Dendritic cell treated with granulocyte-macrophage colony-stimulating factor and Interleukin-4, amounts not matched to agents 40 ng/mL and 50 ng/mL, for 4 days (primary cell): ENCODE measurements around the gene FBXW7.

ENCODE experiments used
- H3K27ac Mint-ChIP-seq: one replicate; pipeline ENCODE4 v1.8.0; 2022; ENCODE audit warnings: mild to moderate bottlenecking, mixed read lengths
- H3K27me3 Mint-ChIP-seq: one replicate; pipeline ENCODE4 v1.8.0; 2022; ENCODE audit warnings: mild to moderate bottlenecking, mixed read lengths
- H3K36me3 Mint-ChIP-seq: one replicate; pipeline ENCODE4 v1.8.0; 2022; ENCODE audit warnings: low read depth, mixed read lengths
- H3K4me1 Mint-ChIP-seq: one replicate; pipeline ENCODE4 v1.8.0; 2022; ENCODE audit warnings: low read depth, mixed read lengths
- H3K4me3 Mint-ChIP-seq: one replicate; pipeline ENCODE4 v1.8.0; 2022; ENCODE audit warnings: mild to moderate bottlenecking, moderate library complexity, mixed read lengths
- H3K9me3 Mint-ChIP-seq: one replicate; pipeline ENCODE4 v1.8.0; 2022; ENCODE audit warnings: mixed read lengths
- intact Hi-C: fragments of 100-400 bp; cut with micrococcal nuclease; formaldehyde crosslinking; loops from one replicate; pipeline ENCODE4 v1.15.0; 2022

Gene FBXW7

GRCh38 chr4:152464030-152464823 is 71.7 kb downstream of the FBXW7 start:
- Mint-ChIP-seq H3K27ac (no peak overlapping the region), H3K36me3 (no peaks in the 10 kb centered on the region), H3K4me3 (no peak overlapping the region), H3K4me1 (peaks cover 56% of the 10 kb centered on the region), H3K27me3 (no peaks in the 10 kb centered on the region), H3K9me3 (no peaks in the 10 kb centered on the region)
- intact Hi-C loops = no loop called here

- no peak overlapping the region for H3K4me3 Mint-ChIP-seq
- H3K9me3 Mint-ChIP-seq = no peaks in the 10 kb centered on the region
- no peak overlapping the region for H3K27ac Mint-ChIP-seq
- intact Hi-C loops = no loop called here
- H3K36me3 Mint-ChIP-seq = no peaks in the 10 kb centered on the region
- H3K27me3 Mint-ChIP-seq = no peaks in the 10 kb centered on the region
- H3K4me1 Mint-ChIP-seq = peaks cover 63% of the 10 kb centered on the region
Observed at GRCh38 chr4:152463562-152463961, 72.3 kb downstream of the FBXW7 start.

- H3K9me3 Mint-ChIP-seq = no peaks in the 10 kb centered on the region
- intact Hi-C loops = no loop called here
- H3K27me3 Mint-ChIP-seq = no peaks in the 10 kb centered on the region
- no peaks in the 10 kb centered on the region for H3K36me3 Mint-ChIP-seq
- peaks cover 68% of the 10 kb centered on the region for H3K4me1 Mint-ChIP-seq
- H3K4me3 Mint-ChIP-seq = no peak overlapping the region
- H3K27ac Mint-ChIP-seq = no peak overlapping the region
Observed at GRCh38 chr4:152462695-152463094, 73.2 kb downstream of the FBXW7 start.

- H3K9me3 Mint-ChIP-seq = no peaks in the 10 kb centered on the region
- no peak overlapping the region for H3K27ac Mint-ChIP-seq
- H3K27me3 Mint-ChIP-seq = no peaks in the 10 kb centered on the region
- peaks cover 62% of the 10 kb centered on the region for H3K4me1 Mint-ChIP-seq
- intact Hi-C loops = no loop called here
- H3K36me3 Mint-ChIP-seq = no peaks in the 10 kb centered on the region
- H3K4me3 Mint-ChIP-seq = no peak overlapping the region
Observed at GRCh38 chr4:152462047-152462446, 73.8 kb downstream of the FBXW7 start.

- Mint-ChIP-seq H3K4me1 (peaks cover 58% of the 10 kb centered on the region), H3K9me3 (no peaks in the 10 kb centered on the region), H3K4me3 (no peak overlapping the region), H3K27me3 (no peaks in the 10 kb centered on the region), H3K36me3 (no peaks in the 10 kb centered on the region), H3K27ac (peak overlapping the region; percentile 43)
- intact Hi-C loops = no loop called here
Observed at GRCh38 chr4:152460488-152460887, 75.4 kb downstream of the FBXW7 start.

GRCh38 chr4:152459326-152459725 is 76.6 kb downstream of the FBXW7 start:
- H3K4me3 Mint-ChIP-seq = no peak overlapping the region
- peak overlapping the region; percentile 22 for H3K27ac Mint-ChIP-seq
- H3K36me3 Mint-ChIP-seq = no peaks in the 10 kb centered on the region
- H3K9me3 Mint-ChIP-seq = no peaks in the 10 kb centered on the region
- no peaks in the 10 kb centered on the region for H3K27me3 Mint-ChIP-seq
- intact Hi-C loops = loop anchor here (2.0 kb wide), 1 partner anchor 181 kb away; no protein-coding TSS in a partner anchor
- peaks cover 60% of the 10 kb centered on the region for H3K4me1 Mint-ChIP-seq

- Mint-ChIP-seq H3K4me1 (peaks cover 58% of the 10 kb centered on the region), H3K27me3 (no peaks in the 10 kb centered on the region), H3K4me3 (no peak overlapping the region), H3K9me3 (no peaks in the 10 kb centered on the region), H3K36me3 (no peaks in the 10 kb centered on the region), H3K27ac (peak overlapping the region; percentile 22)
- intact Hi-C loops = loop anchor here (2.0 kb wide), 1 partner anchor 182 kb away; no protein-coding TSS in a partner anchor
Observed at GRCh38 chr4:152458801-152459302, 77.0 kb downstream of the FBXW7 start.

GRCh38 chr4:152456609-152457008 is 79.3 kb downstream of the FBXW7 start:
- intact Hi-C loops = no loop called here
- Mint-ChIP-seq H3K27me3 (no peaks in the 10 kb centered on the region), H3K27ac (no peak overlapping the region), H3K4me1 (peaks cover 38% of the 10 kb centered on the region), H3K36me3 (no peaks in the 10 kb centered on the region), H3K4me3 (no peak overlapping the region), H3K9me3 (no peaks in the 10 kb centered on the region)

- Mint-ChIP-seq H3K27me3 (no peaks in the 10 kb centered on the region), H3K9me3 (no peaks in the 10 kb centered on the region), H3K4me3 (no peak overlapping the region), H3K36me3 (no peaks in the 10 kb centered on the region), H3K27ac (no peak overlapping the region), H3K4me1 (peaks cover 28% of the 10 kb centered on the region)
- intact Hi-C loops = loop anchor here (2.0 kb wide), 1 partner anchor 281 kb away; no protein-coding TSS in a partner anchor
Observed at GRCh38 chr4:152455311-152455710, 80.6 kb downstream of the FBXW7 start.

GRCh38 chr4:152454398-152455011 is 81.4 kb downstream of the FBXW7 start:
- Mint-ChIP-seq H3K27ac (no peak overlapping the region), H3K27me3 (no peaks in the 10 kb centered on the region), H3K4me3 (no peak overlapping the region), H3K36me3 (no peaks in the 10 kb centered on the region), H3K9me3 (no peaks in the 10 kb centered on the region), H3K4me1 (peaks cover 28% of the 10 kb centered on the region)
- intact Hi-C loops = loop anchor here (2.0 kb wide), 1 partner anchor 282 kb away; no protein-coding TSS in a partner anchor

GRCh38 chr4:152451496-152451895 is 84.4 kb downstream of the FBXW7 start:
- intact Hi-C loops = no loop called here
- Mint-ChIP-seq H3K27ac (no peak overlapping the region), H3K4me1 (peaks cover 14% of the 10 kb centered on the region), H3K27me3 (no peaks in the 10 kb centered on the region), H3K36me3 (no peaks in the 10 kb centered on the region), H3K9me3 (no peaks in the 10 kb centered on the region), H3K4me3 (no peak overlapping the region)

- no peaks in the 10 kb centered on the region for H3K4me1 Mint-ChIP-seq
- no peak overlapping the region for H3K27ac Mint-ChIP-seq
- no peak overlapping the region for H3K4me3 Mint-ChIP-seq
Observed at GRCh38 chr4:152448854-152449253, 87.0 kb downstream of the FBXW7 start.

GRCh38 chr4:152448038-152448707 is 87.7 kb downstream of the FBXW7 start:
- Mint-ChIP-seq H3K9me3 (no peaks in the 10 kb centered on the region), H3K4me1 (no peaks in the 10 kb centered on the region), H3K27me3 (no peaks in the 10 kb centered on the region), H3K36me3 (no peaks in the 10 kb centered on the region), H3K27ac (no peak overlapping the region), H3K4me3 (no peak overlapping the region)
- intact Hi-C loops = no loop called here

More at GRCh38 chr4:152448854-152449253, 87.0 kb downstream of the FBXW7 start:
- no peaks in the 10 kb centered on the region for H3K27me3 Mint-ChIP-seq
- H3K9me3 Mint-ChIP-seq = no peaks in the 10 kb centered on the region
- intact Hi-C loops = no loop called here
- no peaks in the 10 kb centered on the region for H3K36me3 Mint-ChIP-seq

- intact Hi-C loops = no loop called here
- H3K4me1 Mint-ChIP-seq = peaks cover 6% of the 10 kb centered on the region
- no peaks in the 10 kb centered on the region for H3K9me3 Mint-ChIP-seq
- H3K27ac Mint-ChIP-seq = no peak overlapping the region
- H3K36me3 Mint-ChIP-seq = no peaks in the 10 kb centered on the region
- H3K27me3 Mint-ChIP-seq = no peaks in the 10 kb centered on the region
- no peak overlapping the region for H3K4me3 Mint-ChIP-seq
Observed at GRCh38 chr4:152443859-152444258, 92.0 kb downstream of the FBXW7 start.
